BE2C (cell line): ENCODE data around the gene BDNF.

Source experiments
- DNase-seq: peaks from one replicate; pipeline ENCODE4 v3.0.0-alpha.2; 2020
- H3K27me3 ChIP-seq: fragments of 250-450 bp; sonication (Bioruptor Pico); 2 replicates; pipeline ENCODE4 v1.5.1; 2020; ENCODE audit warnings: mild to moderate bottlenecking
- H3K36me3 ChIP-seq: fragments of 250-450 bp; sonication (Bioruptor Pico); 2 replicates; pipeline ENCODE4 v1.5.1; 2020; ENCODE audit warnings: mild to moderate bottlenecking
- H3K4me1 ChIP-seq: fragments of 250-450 bp; sonication (Bioruptor Pico); 2 replicates; pipeline ENCODE4 v1.5.1; 2020
- H3K4me3 ChIP-seq: 2 replicates; pipeline ENCODE4 v1.5.1; 2011; ENCODE audit warnings: low read depth, low read length
- H3K9me3 ChIP-seq: fragments of 250-450 bp; sonication (Bioruptor Pico); 2 replicates; pipeline ENCODE4 v1.5.1; 2020
- TF ChIP-seq, protein P1 (sequence below): IDR thresholded peaks from 2 replicates; pipeline ENCODE4 v1.5.1; 2012; ENCODE audit warnings: mild to moderate bottlenecking, low read depth, low read length

The BDNF gene

DNA sequence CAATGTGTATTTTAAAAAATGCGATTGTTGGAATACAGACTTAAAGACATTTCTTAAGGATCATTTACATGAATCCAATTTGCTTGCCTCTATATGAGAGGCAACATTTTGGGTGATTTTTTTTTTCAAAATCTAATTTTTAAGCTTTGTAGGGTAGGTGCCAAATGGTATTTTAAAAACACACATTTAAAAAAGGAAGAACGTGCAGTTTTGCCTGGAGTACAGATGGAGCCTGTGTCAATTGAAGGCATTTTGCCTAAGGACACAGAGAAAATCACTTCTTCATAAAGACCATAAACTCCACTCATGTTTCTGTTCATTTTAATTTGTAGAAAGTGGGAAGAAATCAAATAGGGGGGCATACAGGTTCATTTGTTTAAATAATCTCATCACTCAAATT is 91.3 kb downstream of the BDNF start:
- no peak for DNase-seq
- no peaks in the 10 kb centered on the region for H3K4me1 ChIP-seq
- no peaks in the 10 kb centered on the region for H3K27me3 ChIP-seq
- TF ChIP-seq, protein P1, sequence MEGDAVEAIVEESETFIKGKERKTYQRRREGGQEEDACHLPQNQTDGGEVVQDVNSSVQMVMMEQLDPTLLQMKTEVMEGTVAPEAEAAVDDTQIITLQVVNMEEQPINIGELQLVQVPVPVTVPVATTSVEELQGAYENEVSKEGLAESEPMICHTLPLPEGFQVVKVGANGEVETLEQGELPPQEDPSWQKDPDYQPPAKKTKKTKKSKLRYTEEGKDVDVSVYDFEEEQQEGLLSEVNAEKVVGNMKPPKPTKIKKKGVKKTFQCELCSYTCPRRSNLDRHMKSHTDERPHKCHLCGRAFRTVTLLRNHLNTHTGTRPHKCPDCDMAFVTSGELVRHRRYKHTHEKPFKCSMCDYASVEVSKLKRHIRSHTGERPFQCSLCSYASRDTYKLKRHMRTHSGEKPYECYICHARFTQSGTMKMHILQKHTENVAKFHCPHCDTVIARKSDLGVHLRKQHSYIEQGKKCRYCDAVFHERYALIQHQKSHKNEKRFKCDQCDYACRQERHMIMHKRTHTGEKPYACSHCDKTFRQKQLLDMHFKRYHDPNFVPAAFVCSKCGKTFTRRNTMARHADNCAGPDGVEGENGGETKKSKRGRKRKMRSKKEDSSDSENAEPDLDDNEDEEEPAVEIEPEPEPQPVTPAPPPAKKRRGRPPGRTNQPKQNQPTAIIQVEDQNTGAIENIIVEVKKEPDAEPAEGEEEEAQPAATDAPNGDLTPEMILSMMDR = no peak
- H3K4me3 ChIP-seq = no peak overlapping the region
- no peaks in the 10 kb centered on the region for H3K9me3 ChIP-seq
- H3K36me3 ChIP-seq = no peaks in the 10 kb centered on the region

DNA sequence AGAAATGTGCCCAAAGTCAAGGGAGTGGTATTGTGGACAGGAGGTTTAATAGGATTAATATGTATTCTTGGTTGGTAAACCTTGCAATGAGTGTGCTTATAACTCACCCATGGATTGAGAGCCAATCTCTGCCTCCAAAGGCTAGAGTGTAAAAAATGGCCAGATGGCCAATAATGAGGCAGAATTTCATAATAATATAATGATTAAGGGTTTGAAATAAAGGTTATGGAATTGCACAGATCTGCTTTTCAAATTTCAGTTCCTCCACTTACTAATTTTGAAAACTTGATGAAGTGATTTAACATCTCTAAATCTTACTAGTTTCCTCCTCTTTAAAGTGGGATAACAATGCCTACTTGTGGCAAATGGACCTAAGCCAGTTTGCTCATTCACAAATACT is 94.8 kb downstream of the BDNF start:
- H3K27me3 ChIP-seq = no peaks in the 10 kb centered on the region
- H3K4me3 ChIP-seq = no peak overlapping the region
- TF ChIP-seq, protein P1 = no peak
- H3K4me1 ChIP-seq = no peaks in the 10 kb centered on the region
- no peaks in the 10 kb centered on the region for H3K9me3 ChIP-seq
- H3K36me3 ChIP-seq = no peaks in the 10 kb centered on the region
- no peak for DNase-seq
